GM18951 (cell line): Measurements from ENCODE around the gene CCDC33.

Experiments
- POLR2A ChIP-seq: IDR thresholded peaks from 4 replicates; pipeline ENCODE4 v1.6.1; 2011; ENCODE audit warnings: mild to moderate bottlenecking; ENCODE audit not compliant: insufficient read length, insufficient read depth; ENCODE audit errors: extremely low read depth
- in situ Hi-C: fragments of 300-500 bp; cut with MboI; formaldehyde crosslinking; loops from one replicate; pipeline ENCODE4 v1.12.0; 2022; ENCODE audit warnings: low sequenced_read_pairs, mixed read lengths, inconsistent platforms; ENCODE audit not compliant: unreplicated experiment

The CCDC33 gene

GRCh38 chr15:74315626-74316025, 79.5 kb downstream of the CCDC33 start:
- in situ Hi-C loops = loop anchor here (25.0 kb wide), 1 partner anchor 353 kb away; no protein-coding TSS in a partner anchor
- TF ChIP-seq POLR2A = no peak

- in situ Hi-C loops = loop anchor here (25.0 kb wide), 1 partner anchor 354 kb away; no protein-coding TSS in a partner anchor
- no peak for TF ChIP-seq POLR2A
Measured at GRCh38 chr15:74316141-74316540, 80.0 kb downstream of the CCDC33 start.

DNA sequence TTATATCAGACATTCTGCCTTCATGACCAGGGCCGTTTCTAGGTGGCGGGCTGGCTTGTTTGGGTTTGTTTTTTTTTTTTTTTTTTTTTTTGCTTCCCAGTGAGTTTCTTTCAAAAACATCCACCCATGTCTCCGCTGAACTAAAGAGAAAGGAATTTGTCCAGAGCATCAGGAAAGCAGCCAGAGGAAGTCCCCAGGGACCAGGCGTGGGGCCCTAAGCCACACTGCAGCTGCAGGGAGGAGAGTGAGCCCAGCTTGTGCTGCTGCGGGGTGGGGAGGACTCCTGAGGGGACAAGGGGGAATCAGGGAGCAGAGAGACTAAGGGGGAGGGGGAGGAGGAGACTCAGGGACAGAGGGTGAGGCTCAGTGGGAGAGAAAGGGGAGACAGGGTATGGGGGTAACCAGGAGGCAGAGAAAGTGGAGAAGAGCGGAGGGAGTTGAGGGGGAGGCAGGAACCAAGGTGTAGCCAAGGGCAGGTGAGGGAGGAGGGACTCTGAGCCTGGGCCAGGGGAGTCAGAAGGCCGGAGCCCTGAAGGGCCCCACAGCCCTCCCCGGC, 81.8 kb downstream of the CCDC33 start:
- no peak for TF ChIP-seq POLR2A
- in situ Hi-C loops = loop anchor here (25.0 kb wide), 1 partner anchor 356 kb away; no protein-coding TSS in a partner anchor

DNA sequence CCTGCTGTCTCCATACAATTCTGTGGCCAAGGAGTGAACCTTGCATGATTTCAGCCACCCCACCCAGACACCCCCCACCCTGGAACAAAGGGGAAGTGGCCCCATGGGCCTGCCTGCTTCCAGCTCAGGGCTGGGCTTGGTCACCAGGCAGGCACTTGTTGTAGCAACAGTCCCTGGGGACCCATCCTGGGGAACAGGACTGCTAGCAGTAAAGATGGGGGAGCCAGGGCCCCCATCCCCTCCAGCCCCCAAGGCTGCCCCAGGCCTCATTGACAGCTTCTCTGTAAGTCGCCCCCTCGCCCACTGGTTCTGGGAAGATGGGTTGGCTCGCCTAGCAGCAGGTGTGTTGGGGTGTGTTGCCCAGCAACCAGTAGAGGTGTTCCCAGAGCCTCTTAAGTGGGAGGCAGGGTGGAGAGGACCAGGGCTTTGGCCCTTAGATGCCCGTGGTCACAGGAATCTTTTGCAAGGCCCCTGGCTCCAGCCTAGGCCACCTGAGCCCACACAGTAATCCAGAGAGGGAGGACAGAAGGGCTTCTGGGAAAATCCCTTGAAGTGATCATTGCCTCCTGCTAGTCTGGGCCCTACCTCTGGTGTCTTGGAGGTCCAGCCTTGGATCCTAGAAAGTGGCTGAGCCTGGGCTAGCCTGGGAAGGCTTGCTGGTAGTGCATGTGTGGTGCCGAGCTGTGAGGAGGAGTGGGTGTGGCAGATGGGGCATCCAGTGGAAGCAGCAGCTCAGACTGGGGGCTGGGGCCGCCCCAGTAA, 82.4 kb downstream of the CCDC33 start:
- no peak for TF ChIP-seq POLR2A
- in situ Hi-C loops = loop anchor here (25.0 kb wide), 1 partner anchor 356 kb away; no protein-coding TSS in a partner anchor

GRCh38 chr15:74319138-74319460, 83.0 kb downstream of the CCDC33 start:
- in situ Hi-C loops = loop anchor here (25.0 kb wide), 1 partner anchor 357 kb away; no protein-coding TSS in a partner anchor
- no peak for TF ChIP-seq POLR2A

DNA sequence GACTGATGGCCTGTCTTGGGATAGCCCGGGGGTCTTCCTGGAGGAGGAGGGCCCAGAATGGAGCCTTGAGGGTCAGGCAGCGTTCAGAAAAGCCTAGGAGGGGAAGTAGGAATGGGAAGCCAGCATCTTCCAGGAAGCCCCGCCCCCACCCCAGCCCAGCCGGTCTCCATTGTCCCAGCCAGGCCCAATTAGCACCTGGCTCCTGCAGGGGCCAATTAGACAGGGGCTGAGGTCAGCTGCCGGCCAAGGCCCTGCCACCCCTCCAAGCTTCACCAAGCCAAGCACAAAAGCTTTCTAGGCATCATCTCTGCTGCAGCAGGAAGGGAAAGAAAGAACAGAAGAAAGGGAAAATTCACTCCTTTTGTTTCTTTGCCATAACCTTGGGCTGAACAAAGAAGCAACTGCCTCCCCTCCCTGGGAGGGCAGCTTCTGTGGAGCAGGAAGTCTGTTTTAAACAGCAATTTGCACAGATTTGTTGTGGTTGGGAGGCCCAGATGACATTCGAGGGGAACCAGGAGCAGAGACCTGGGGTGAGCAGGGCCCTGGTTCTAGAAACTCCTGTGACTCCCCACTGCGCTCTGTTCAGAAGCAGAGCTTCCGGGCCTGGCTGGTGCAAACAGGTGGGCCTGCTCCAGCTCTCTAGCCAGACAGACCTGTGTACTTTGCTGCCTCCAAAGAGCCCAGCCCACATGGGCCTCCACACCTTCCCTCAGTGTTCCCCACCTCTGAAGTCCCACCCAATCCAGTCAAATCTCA, 83.6 kb downstream of the CCDC33 start:
- in situ Hi-C loops = loop anchor here (10.0 to 25.0 kb wide), 2 partner anchors 195 to 357 kb away; no protein-coding TSS in a partner anchor
- no peak for TF ChIP-seq POLR2A

DNA sequence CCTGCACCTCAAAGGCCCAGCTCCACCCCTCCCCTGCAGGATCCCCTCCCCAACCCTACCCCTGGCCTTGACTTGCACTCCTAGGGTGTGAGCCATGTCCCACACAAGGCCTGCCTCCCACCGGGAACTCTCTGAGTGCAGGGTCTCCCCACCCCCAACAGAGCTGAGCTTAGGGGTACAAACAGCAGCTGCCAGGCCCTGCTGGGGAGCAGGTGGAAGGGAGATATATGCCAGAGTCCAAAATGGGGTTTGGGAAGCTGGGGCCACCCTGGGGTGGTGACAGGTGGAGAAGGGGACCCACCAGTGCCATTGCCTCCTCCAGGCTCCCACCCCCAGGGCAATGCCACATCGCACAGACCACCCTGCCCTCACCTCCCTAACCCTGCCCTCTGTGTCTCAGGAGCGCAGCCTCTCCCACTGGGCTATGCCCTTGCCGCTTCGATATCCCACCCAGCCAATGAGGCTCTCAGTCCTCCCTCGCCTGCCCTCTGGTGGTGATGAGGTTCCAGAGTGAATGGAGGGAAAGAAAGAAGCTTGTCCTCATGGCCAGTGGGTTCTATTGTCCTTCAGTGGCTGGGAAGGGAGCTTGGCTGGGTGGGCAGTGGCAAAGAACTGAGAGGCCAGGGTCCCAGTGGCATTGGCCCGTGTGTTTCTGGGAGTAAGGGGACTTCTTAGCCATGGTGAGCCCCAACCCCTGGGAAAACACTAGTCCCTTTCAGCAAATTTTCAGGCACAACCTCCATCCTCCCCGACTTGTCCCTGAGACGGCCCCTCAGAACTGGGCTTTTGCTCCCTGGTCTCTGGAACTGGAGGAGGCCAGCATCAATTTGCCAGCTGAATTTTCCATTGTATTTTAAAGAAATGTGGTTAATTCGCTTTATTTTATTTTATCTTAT, 84.5 kb downstream of the CCDC33 start:
- in situ Hi-C loops = loop anchor here (10.0 to 25.0 kb wide), 2 partner anchors 196 to 358 kb away; no protein-coding TSS in a partner anchor
- no peak for TF ChIP-seq POLR2A

GRCh38 chr15:74322558-74323180, 86.5 kb downstream of the CCDC33 start:
- no peak for TF ChIP-seq POLR2A
- in situ Hi-C loops = loop anchor here (10.0 to 25.0 kb wide), 2 partner anchors 198 to 360 kb away; no protein-coding TSS in a partner anchor

DNA sequence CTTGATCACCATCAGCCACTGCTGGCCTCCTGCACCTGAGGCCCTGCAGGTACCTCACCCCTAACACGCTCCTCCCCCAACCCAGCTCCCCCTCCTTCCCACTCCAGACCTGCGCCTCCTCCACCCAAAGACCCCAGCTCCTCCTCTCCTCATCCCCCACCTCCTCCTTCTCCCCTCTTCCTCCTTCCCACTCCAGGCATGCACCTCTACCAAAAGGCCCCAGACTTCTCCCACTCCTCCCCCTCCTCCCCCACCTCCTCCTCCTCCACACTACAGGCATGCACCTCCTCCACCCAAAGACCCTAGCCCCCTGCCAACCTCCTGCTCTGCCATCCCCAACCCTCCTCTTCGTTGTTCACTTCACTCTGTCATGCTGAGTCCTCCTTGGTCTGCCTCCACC, 88.6 kb downstream of the CCDC33 start:
- TF ChIP-seq POLR2A = no peak
- in situ Hi-C loops = loop anchor here (10.0 to 25.0 kb wide), 2 partner anchors 200 to 362 kb away; no protein-coding TSS in a partner anchor

DNA sequence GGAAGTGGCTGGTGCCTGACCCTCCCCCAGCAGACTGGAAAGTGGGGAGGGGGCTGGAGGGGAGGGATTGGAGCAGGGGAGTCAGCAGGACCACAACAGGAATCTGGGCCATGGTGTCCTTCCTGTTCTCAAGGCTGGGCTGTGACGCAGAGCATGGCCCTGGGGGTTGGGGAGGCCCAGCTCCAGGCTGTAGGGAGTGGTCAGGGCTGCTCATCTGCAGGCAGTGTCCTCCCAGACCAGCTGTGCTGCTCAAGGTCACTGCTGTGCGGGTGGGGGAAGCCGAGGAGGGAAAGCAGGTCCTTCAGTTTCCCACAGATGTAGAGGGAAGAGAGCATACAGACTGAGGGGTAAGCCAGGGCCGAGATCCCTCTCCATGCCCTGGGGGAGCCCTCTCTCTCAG, 90.6 kb downstream of the CCDC33 start:
- in situ Hi-C loops = loop anchor here (10.0 kb wide), 1 partner anchor 202 kb away; no protein-coding TSS in a partner anchor
- TF ChIP-seq POLR2A = no peak

GRCh38 chr15:74327756-74328155, 91.6 kb downstream of the CCDC33 start:
- in situ Hi-C loops = loop anchor here (10.0 kb wide), 1 partner anchor 203 kb away; no protein-coding TSS in a partner anchor
- no peak for TF ChIP-seq POLR2A
